Measurements from ENCODE around the gene MB21D2. TPM values are rescaled to one million over a fixed set of nuclear protein-coding genes. Genes with fewer than 3 reads are reported as not detected.

Gene MB21D2
- total and polyA plus RNA-seq, 2 experiments from 2014 or later, result 4.0 to 5.2 TPM

- no peak overlapping the region for H3K27ac ChIP-seq
- no peaks in the 10 kb centered on the region for H3K36me3 ChIP-seq
- H3K9me3 ChIP-seq (ENCODE audit: low read depth), result no peaks in the 10 kb centered on the region
- DNase-seq (ENCODE audit: low read depth in 1 of 2, low spot score in 1 of 2), result no peak
- H3K4me1 ChIP-seq (ENCODE audit: low read depth), result peaks cover 18% of the 10 kb centered on the region
- H3K4me3 ChIP-seq, result no peak overlapping the region
- no peak for TF ChIP-seq CTCF (IDR thresholded peaks at IDR 0.05; ENCODE audit: low read depth, low read length)
- H3K27me3 ChIP-seq, result peaks cover 42% of the 10 kb centered on the region
Measured at GRCh38 chr3:192843723-192844485, 73.8 kb downstream of the MB21D2 start.

- H3K27me3 ChIP-seq, result peaks cover 39% of the 10 kb centered on the region
- peak in 1 of 2 donors; percentile 18 for DNase-seq (ENCODE audit: low read depth in 1 of 2, low spot score in 1 of 2)
- H3K36me3 ChIP-seq, result no peaks in the 10 kb centered on the region
- no peak for TF ChIP-seq CTCF (IDR thresholded peaks at IDR 0.05; ENCODE audit: low read depth, low read length)
- H3K27ac ChIP-seq, result no peak overlapping the region
- H3K9me3 ChIP-seq (ENCODE audit: low read depth), result no peaks in the 10 kb centered on the region
- peaks cover 18% of the 10 kb centered on the region for H3K4me1 ChIP-seq (ENCODE audit: low read depth)
- no peak overlapping the region for H3K4me3 ChIP-seq
Measured at GRCh38 chr3:192843119-192843518, 74.5 kb downstream of the MB21D2 start.

GRCh38 chr3:192842711-192843110, 74.9 kb downstream of the MB21D2 start:
- H3K4me1 ChIP-seq (ENCODE audit: low read depth), result peaks cover 18% of the 10 kb centered on the region
- H3K27me3 ChIP-seq, result peaks cover 34% of the 10 kb centered on the region
- H3K9me3 ChIP-seq (ENCODE audit: low read depth), result no peaks in the 10 kb centered on the region
- DNase-seq (ENCODE audit: low read depth in 1 of 2, low spot score in 1 of 2), result no peak
- no peak overlapping the region for H3K4me3 ChIP-seq
- no peak for TF ChIP-seq CTCF (IDR thresholded peaks at IDR 0.05; ENCODE audit: low read depth, low read length)
- no peak overlapping the region for H3K27ac ChIP-seq
- H3K36me3 ChIP-seq, result no peaks in the 10 kb centered on the region

- Histone ChIP-seq H3K27me3 (peaks cover 29% of the 10 kb centered on the region), H3K4me1 (ENCODE audit: low read depth) (peaks cover 18% of the 10 kb centered on the region), H3K4me3 (no peak overlapping the region), H3K36me3 (no peaks in the 10 kb centered on the region), H3K9me3 (ENCODE audit: low read depth) (no peaks in the 10 kb centered on the region), H3K27ac (no peak overlapping the region)
- no peak for DNase-seq (ENCODE audit: low read depth in 1 of 2, low spot score in 1 of 2)
- TF ChIP-seq CTCF (IDR thresholded peaks at IDR 0.05; ENCODE audit: low read depth, low read length), result no peak
Measured at GRCh38 chr3:192842138-192842537, 75.5 kb downstream of the MB21D2 start.

GRCh38 chr3:192841428-192841827, 76.2 kb downstream of the MB21D2 start:
- H3K9me3 ChIP-seq (ENCODE audit: low read depth), result no peaks in the 10 kb centered on the region
- TF ChIP-seq CTCF (IDR thresholded peaks at IDR 0.05; ENCODE audit: low read depth, low read length), result no peak
- peaks cover 18% of the 10 kb centered on the region for H3K4me1 ChIP-seq (ENCODE audit: low read depth)
- no peak overlapping the region for H3K4me3 ChIP-seq
- H3K27me3 ChIP-seq, result peaks cover 22% of the 10 kb centered on the region
- DNase-seq (ENCODE audit: low read depth in 1 of 2, low spot score in 1 of 2), result no peak
- no peaks in the 10 kb centered on the region for H3K36me3 ChIP-seq
- H3K27ac ChIP-seq, result no peak overlapping the region
